Gastroesophageal sphincter (tissue), 4 donors: ENCODE data around the gene CALHM2. TPM values are rescaled to one million over a fixed set of nuclear protein-coding genes. Genes with fewer than 3 reads are reported as not detected.

Experiments used
- ATAC-seq: fragments of 150-250 bp; one replicate; pipeline ENCODE4 v1.9.1; 2016; ENCODE audit warnings: mild to moderate bottlenecking, moderate library complexity
- H3K27ac ChIP-seq, 4 donors: fragments of 200-600 bp; sonication (generic) in 3 of 4; 1 replicate in 3 of 4; 2 replicates in 1 of 4; pipeline ENCODE4 v1.5.1; 2016 to 2019
- H3K27me3 ChIP-seq: fragments of 200-600 bp; sonication (generic); one replicate; pipeline ENCODE4 v1.5.1; 2019
- H3K36me3 ChIP-seq, 2 donors: fragments of 200-600 bp; sonication (generic); one replicate each; pipeline ENCODE4 v1.5.1; 2019; ENCODE audit warnings: control low read depth in 1 of 2
- H3K4me1 ChIP-seq, 3 donors: fragments of 200-600 bp; sonication (generic); 1 replicate in 2 of 3; 2 replicates in 1 of 3; pipeline ENCODE4 v1.5.1; 2016 to 2019; ENCODE audit warnings: control low read depth in 2 of 3
- H3K4me3 ChIP-seq, 2 donors: fragments of 200-600 bp; sonication (generic); one replicate each; pipeline ENCODE4 v1.5.1; 2019; ENCODE audit warnings: mild to moderate bottlenecking in 1 of 2, moderate library complexity in 1 of 2
- H3K9me3 ChIP-seq, 3 donors: fragments of 200-600 bp; sonication (generic); one replicate each; pipeline ENCODE4 v1.5.1; 2017 to 2019; ENCODE audit warnings: control low read depth in 2 of 3
- EP300 ChIP-seq: sonication (generic); formaldehyde crosslinking; IDR thresholded peaks from one replicate; pipeline ENCODE4 v1.6.1; 2017; ENCODE audit warnings: antibody characterized with exemption, mild to moderate bottlenecking
- POLR2A ChIP-seq, 2 donors: fragments of 450-650 bp; IDR thresholded peaks; one replicate each; pipeline ENCODE4 v1.6.1; 2017; ENCODE audit warnings: antibody characterized with exemption in 2 of 2, mild to moderate bottlenecking in 2 of 2, moderate library complexity in 1 of 2
- POLR2AphosphoS5 ChIP-seq: sonication (generic); formaldehyde crosslinking; IDR thresholded peaks from one replicate; pipeline ENCODE4 v1.6.1; 2017; ENCODE audit warnings: antibody characterized with exemption
- WGBS, 2 donors: methylation state at CpG; one replicate each; pipeline ENCODE4 v1.1.5; 2018; ENCODE audit warnings: low coverage in 1 of 2; 5-methylcytosine and 5-hydroxymethylcytosine counted together
- total RNA-seq, 4 donors: library from RNA; depleted of rRNA; stranded (reverse); fragments of >200 nt; gene quantifications; one replicate each; pipeline ENCODE4 v1.1.0, GENCODE V29; 2016
- TF ChIP-seq, protein P1 (sequence below), 4 experiments: fragments of 200-600 bp in 2 of 4; fragments of 450-650 bp in 2 of 4; sonication (generic) in 1 of 4; IDR thresholded peaks; one replicate each; pipeline ENCODE4 v1.5.1; 2017 to 2019; ENCODE audit warnings: antibody characterized with exemption in 4 of 4, mild to moderate bottlenecking in 2 of 4, moderate library complexity in 2 of 4

The CALHM2 gene
- total RNA-seq, 4 donors from 2014 or later: 30.8 to 69.3 (median 49.6) TPM

- 71 to 80% methylated on average over 1 to 5 of the region's 5 CpGs for WGBS, 2 donors
- no peak for ATAC-seq
- Histone ChIP-seq H3K4me3 (no peak overlapping the region), H3K27me3 (peaks cover 47% of the 10 kb centered on the region), H3K36me3 (no peaks in the 10 kb centered on the region), H3K27ac (no peak overlapping the region), H3K4me1 (peaks cover 0 to 10% (median 4%) of the 10 kb centered on the region in 3 donors), H3K9me3 (no peaks in the 10 kb centered on the region)
- TF ChIP-seq POLR2AphosphoS5 (no peak), POLR2A (IDR thresholded peaks at IDR 0.05) (no peak), EP300 (no peak)
- TF ChIP-seq, protein P1, sequence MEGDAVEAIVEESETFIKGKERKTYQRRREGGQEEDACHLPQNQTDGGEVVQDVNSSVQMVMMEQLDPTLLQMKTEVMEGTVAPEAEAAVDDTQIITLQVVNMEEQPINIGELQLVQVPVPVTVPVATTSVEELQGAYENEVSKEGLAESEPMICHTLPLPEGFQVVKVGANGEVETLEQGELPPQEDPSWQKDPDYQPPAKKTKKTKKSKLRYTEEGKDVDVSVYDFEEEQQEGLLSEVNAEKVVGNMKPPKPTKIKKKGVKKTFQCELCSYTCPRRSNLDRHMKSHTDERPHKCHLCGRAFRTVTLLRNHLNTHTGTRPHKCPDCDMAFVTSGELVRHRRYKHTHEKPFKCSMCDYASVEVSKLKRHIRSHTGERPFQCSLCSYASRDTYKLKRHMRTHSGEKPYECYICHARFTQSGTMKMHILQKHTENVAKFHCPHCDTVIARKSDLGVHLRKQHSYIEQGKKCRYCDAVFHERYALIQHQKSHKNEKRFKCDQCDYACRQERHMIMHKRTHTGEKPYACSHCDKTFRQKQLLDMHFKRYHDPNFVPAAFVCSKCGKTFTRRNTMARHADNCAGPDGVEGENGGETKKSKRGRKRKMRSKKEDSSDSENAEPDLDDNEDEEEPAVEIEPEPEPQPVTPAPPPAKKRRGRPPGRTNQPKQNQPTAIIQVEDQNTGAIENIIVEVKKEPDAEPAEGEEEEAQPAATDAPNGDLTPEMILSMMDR (IDR thresholded peaks at IDR 0.05): no peak
Measured at GRCh38 chr10:103498936-103499638, 46.9 kb upstream of the CALHM2 start.

GRCh38 chr10:103497161-103497915 is 45.2 kb upstream of the CALHM2 start:
- no peak for TF ChIP-seq POLR2A (IDR thresholded peaks at IDR 0.05)
- TF ChIP-seq, protein P1 (IDR thresholded peaks at IDR 0.05): no peak
- no peak for TF ChIP-seq EP300
- no peak for TF ChIP-seq POLR2AphosphoS5
- Histone ChIP-seq H3K4me3 (no peak overlapping the region), H3K27ac (no peak overlapping the region), H3K36me3 (no peaks in the 10 kb centered on the region), H3K9me3 (no peaks in the 10 kb centered on the region), H3K4me1 (peaks cover 0 to 21% (median 4%) of the 10 kb centered on the region in 3 donors), H3K27me3 (peaks cover 61% of the 10 kb centered on the region)
- ATAC-seq: no peak
- WGBS, 2 donors: 72 to 92% methylated on average over 3 to 5 of the region's 8 CpGs

- Histone ChIP-seq H3K27me3 (peaks cover 53% of the 10 kb centered on the region), H3K9me3 (no peaks in the 10 kb centered on the region), H3K27ac (no peak overlapping the region), H3K4me1 (peaks cover 0 to 21% (median 4%) of the 10 kb centered on the region in 3 donors), H3K4me3 (no peak overlapping the region), H3K36me3 (no peaks in the 10 kb centered on the region)
- no peak for ATAC-seq
- TF ChIP-seq POLR2A (IDR thresholded peaks at IDR 0.05): no peak
- TF ChIP-seq POLR2AphosphoS5: no peak
- no peak for TF ChIP-seq EP300
- TF ChIP-seq, protein P1 (IDR thresholded peaks at IDR 0.05): no peak
- 91 to 100% methylated on average over 1 to 3 of the region's 3 CpGs for WGBS, 2 donors
Measured at GRCh38 chr10:103495321-103495720, 43.2 kb upstream of the CALHM2 start.

- H3K4me3 ChIP-seq: peak overlapping the region; percentile 43 to 69
- no peak overlapping the region for H3K27ac ChIP-seq
- peaks cover 0 to 21% (median 4%) of the 10 kb centered on the region in 3 donors for H3K4me1 ChIP-seq
- H3K27me3 ChIP-seq: peaks cover 52% of the 10 kb centered on the region
- TF ChIP-seq, protein P1 (IDR thresholded peaks at IDR 0.05): no peak
- TF ChIP-seq POLR2AphosphoS5 (no peak), EP300 (no peak), POLR2A (IDR thresholded peaks at IDR 0.05) (no peak)
- ATAC-seq: peak; percentile 55
- H3K36me3 ChIP-seq: no peaks in the 10 kb centered on the region
- H3K9me3 ChIP-seq: no peaks in the 10 kb centered on the region
- 8 to 12% methylated on average over 10 to 14 of the region's 92 CpGs for WGBS, 2 donors
Measured at GRCh38 chr10:103493916-103494877, 42.0 kb upstream of the CALHM2 start.
